Suprapubic skin (tissue), 4 donors: ENCODE data around the gene LOXL3.

Experiments used
- CTCF ChIP-seq, 2 donors: fragments of 200-600 bp in 1 of 2; fragments of 450-650 bp in 1 of 2; sonication (generic) in 1 of 2; IDR thresholded peaks; one replicate each; pipeline ENCODE4 v1.5.1; 2016 to 2019; ENCODE audit warnings: antibody characterized with exemption in 2 of 2, mild to moderate bottlenecking in 1 of 2, moderate library complexity in 1 of 2
- EP300 ChIP-seq: sonication (generic); formaldehyde crosslinking; IDR thresholded peaks from one replicate; pipeline ENCODE4 v1.6.1; 2017; ENCODE audit warnings: antibody characterized with exemption
- POLR2A ChIP-seq, 2 donors: fragments of 450-650 bp; IDR thresholded peaks; one replicate each; pipeline ENCODE4 v1.6.1; 2017; ENCODE audit warnings: antibody characterized with exemption in 2 of 2, mild to moderate bottlenecking in 2 of 2, moderate library complexity in 2 of 2
- POLR2AphosphoS5 ChIP-seq, 3 donors: sonication (generic); formaldehyde crosslinking; IDR thresholded peaks; one replicate each; pipeline ENCODE4 v1.6.1; 2017; ENCODE audit warnings: antibody characterized with exemption in 3 of 3

- TF ChIP-seq CTCF (IDR thresholded peaks at IDR 0.05): no peak
- TF ChIP-seq EP300: no peak
- TF ChIP-seq POLR2A (IDR thresholded peaks at IDR 0.05): no peak
- no peak for TF ChIP-seq POLR2AphosphoS5 (IDR thresholded peaks at IDR 0.05)
Measured at GRCh38 chr2:74515271-74515980, 38.3 kb downstream of the LOXL3 start.
